Testis (tissue), 3 donors: Measurements from ENCODE around the gene SEMA4D. TPM values are rescaled to one million over a fixed set of nuclear protein-coding genes. Genes with fewer than 3 reads are reported as not detected.

ENCODE experiments used
- DNase-seq: peaks from one replicate; pipeline ENCODE4 v3.0.0-alpha.2; 2019
- H3K27ac ChIP-seq, 2 donors: fragments of 200-600 bp; sonication (generic); one replicate each; pipeline ENCODE4 v1.5.1; 2019
- H3K27me3 ChIP-seq: fragments of 200-600 bp; sonication (generic); one replicate; pipeline ENCODE4 v1.5.1; 2019
- H3K36me3 ChIP-seq: fragments of 200-600 bp; sonication (generic); one replicate; pipeline ENCODE4 v1.5.1; 2017; ENCODE audit warnings: low read depth; ENCODE audit errors: missing control alignments
- H3K4me1 ChIP-seq: fragments of 200-600 bp; sonication (generic); one replicate; pipeline ENCODE4 v1.5.1; 2019
- H3K4me3 ChIP-seq, 2 donors: fragments of 200-600 bp; sonication (generic); one replicate each; pipeline ENCODE4 v1.5.1; 2017 to 2019
- H3K9me3 ChIP-seq: fragments of 200-600 bp; sonication (generic); one replicate; pipeline ENCODE4 v1.5.1; 2017
- CTCF ChIP-seq, 3 experiments: fragments of 450-650 bp in 2 of 3; fragments of 200-600 bp in 1 of 3; sonication (generic) in 1 of 3; IDR thresholded peaks; one replicate each; pipeline ENCODE4 v1.5.1; 2016 to 2019; ENCODE audit warnings: antibody characterized with exemption in 3 of 3, mild to moderate bottlenecking in 2 of 3, moderate library complexity in 1 of 3
- POLR2A ChIP-seq: fragments of 450-650 bp; IDR thresholded peaks from one replicate; pipeline ENCODE4 v1.6.1; 2017; ENCODE audit warnings: antibody characterized with exemption, mild to moderate bottlenecking, moderate library complexity
- WGBS, 2 donors: methylation state at CpG; one replicate each; pipeline ENCODE4 v1.1.5; 2018; 5-methylcytosine and 5-hydroxymethylcytosine counted together
- intact Hi-C: fragments of 100-400 bp; cut with DNase I; formaldehyde crosslinking; loops from one replicate; pipeline ENCODE4 v1.15.1; 2023; ENCODE audit warnings: low total_unique reads
- polyA plus RNA-seq: library from polyadenylated mRNA; stranded (reverse); fragments of 350-450 nt; fragmentation: Illumina TruSeq; extraction: RNeasy Lipid Tissue Mini Kit (QIAGEN cat#74804); gene quantifications from one replicate; pipeline ENCODE4 v1.2.3, GENCODE V29; 2014; ENCODE audit warnings: low read depth, low replicate concordance; ENCODE audit not compliant: insufficient read depth
- total RNA-seq, 2 donors: library from RNA; depleted of rRNA; stranded (reverse); fragments of >200 nt; gene quantifications; one replicate each; pipeline ENCODE4 v1.2.3, GENCODE V29; 2016

SEMA4D gene
- total and polyA plus RNA-seq, 3 donors from 2014 or later, result 26.2 to 53.1 (median 38.7) TPM

GRCh38 chr9:89413963-89414638 is 83.8 kb downstream of the SEMA4D start:
- 89 to 91% methylated on average over 3 to 4 of the region's 4 CpGs for WGBS, 2 donors
- TF ChIP-seq CTCF (IDR thresholded peaks at IDR 0.05) (no peak), POLR2A (no peak)
- Histone ChIP-seq H3K4me3 (no peak overlapping the region), H3K27me3 (no peaks in the 10 kb centered on the region), H3K36me3 (no peaks in the 10 kb centered on the region), H3K4me1 (no peaks in the 10 kb centered on the region), H3K27ac (no peak overlapping the region), H3K9me3 (no peaks in the 10 kb centered on the region)
- DNase-seq, result no peak
- intact Hi-C loops, result no loop called here

- TF ChIP-seq POLR2A, result no peak
- TF ChIP-seq CTCF (IDR thresholded peaks at IDR 0.05), result no peak
- intact Hi-C loops, result no loop called here
- Histone ChIP-seq H3K9me3 (no peaks in the 10 kb centered on the region), H3K27ac (no peak overlapping the region), H3K4me1 (no peaks in the 10 kb centered on the region), H3K27me3 (no peaks in the 10 kb centered on the region), H3K36me3 (no peaks in the 10 kb centered on the region), H3K4me3 (no peak overlapping the region)
- 83 to 90% methylated on average over 4 of the region's 4 CpGs for WGBS, 2 donors
- DNase-seq, result no peak
Observed at GRCh38 chr9:89412951-89413350, 85.0 kb downstream of the SEMA4D start.

GRCh38 chr9:89412541-89412940 is 85.4 kb downstream of the SEMA4D start:
- no peaks in the 10 kb centered on the region for H3K36me3 ChIP-seq
- H3K4me1 ChIP-seq, result no peaks in the 10 kb centered on the region
- H3K27me3 ChIP-seq, result no peaks in the 10 kb centered on the region
- no peak for DNase-seq
- intact Hi-C loops, result no loop called here
- H3K4me3 ChIP-seq, result no peak overlapping the region
- H3K9me3 ChIP-seq, result no peaks in the 10 kb centered on the region
- 86 to 88% methylated on average over 5 of the region's 5 CpGs for WGBS, 2 donors
- no peak overlapping the region for H3K27ac ChIP-seq
- TF ChIP-seq POLR2A (no peak), CTCF (IDR thresholded peaks at IDR 0.05) (no peak)

GRCh38 chr9:89411759-89412158 is 86.2 kb downstream of the SEMA4D start:
- intact Hi-C loops, result no loop called here
- TF ChIP-seq POLR2A (no peak), CTCF (IDR thresholded peaks at IDR 0.05) (no peak)
- Histone ChIP-seq H3K4me1 (no peaks in the 10 kb centered on the region), H3K27ac (no peak overlapping the region), H3K9me3 (no peaks in the 10 kb centered on the region), H3K27me3 (no peaks in the 10 kb centered on the region), H3K4me3 (no peak overlapping the region), H3K36me3 (no peaks in the 10 kb centered on the region)
- no peak for DNase-seq
- 94% methylated on average over 5 to 6 of the region's 6 CpGs for WGBS, 2 donors
